HCT116 (cell line): ENCODE data around the gene MRPL42. TPM values are rescaled to one million over a fixed set of nuclear protein-coding genes. Genes with fewer than 3 reads are reported as not detected.

Source experiments
- ATAC-seq: fragments of 200-7000 bp; cut with Tn5 transposase; 2 replicates; pipeline ENCODE4 v1.9.1; 2020; ENCODE audit warnings: mild to moderate bottlenecking, moderate library complexity
- BruUV-seq: library from RNA; stranded (reverse); fragments of 400-500 nt; replicated peaks from 2 replicates; lab custom pipeline; 2021; lab: Mats Ljungman, UMichigan
- CTCF ChIA-PET: fragments of 300-600 bp; sonication (Branson Sonifier 250); formaldehyde crosslinking; loops from one replicate; lab custom pipeline; 2021; ENCODE audit warnings: antibody characterized with exemption; lab: Charles Lee
- POLR2A ChIA-PET: fragments of 300-600, 350-600 bp; sonication (Branson Sonifier 250); formaldehyde crosslinking; loops from one replicate; lab custom pipeline; 2021; ENCODE audit warnings: antibody characterized with exemption; lab: Charles Lee
- RAD21 ChIA-PET, 2 experiments: fragments of 300-600 bp; sonication (Branson Sonifier 250); formaldehyde crosslinking; loops; one replicate each; lab custom pipeline; 2023; ENCODE audit warnings: low total read pairs in 2 of 2; ENCODE audit not compliant: uncharacterized antibody in 2 of 2, unreplicated experiment in 2 of 2, low non-redundant PET in 1 of 2; lab: Charles Lee
- DNase-seq: peaks from one replicate; pipeline ENCODE4 v3.0.0-alpha.2; 2010; ENCODE audit warnings: low read depth, low spot score
- H2AFZ ChIP-seq: fragments of 200-600 bp; shearing (Covaris generic), sonication (generic); 2 replicates; pipeline ENCODE4 v1.6.1; 2017; ENCODE audit warnings: low read depth, mixed run types, mixed read lengths, antibody characterized with exemption, low read length; ENCODE audit not compliant: poor library complexity, severe bottlenecking
- H3K27ac ChIP-seq: 2 replicates; pipeline ENCODE4 v1.5.1; 2012; ENCODE audit warnings: low read depth, low read length
- H3K27me3 ChIP-seq: fragments of 200-600 bp; sonication (generic); 2 replicates; pipeline ENCODE4 v1.6.1; 2016; ENCODE audit warnings: mixed run types, low read length, mixed read lengths; ENCODE audit not compliant: insufficient read depth
- H3K36me3 ChIP-seq, 2 experiments: fragments of 200-500 bp in 1 of 2; fragments of 200-600 bp in 1 of 2; sonication (Bioruptor generic) in 1 of 2; sonication (generic) in 1 of 2; 2 replicates each; pipeline versions ENCODE4 v1.5.1 to v1.6.1; 2014 to 2016; ENCODE audit warnings: low read length in 2 of 2, inconsistent platforms in 1 of 2, mixed read lengths in 1 of 2, mixed run types in 1 of 2; ENCODE audit not compliant: insufficient read depth in 2 of 2, control insufficient read depth in 1 of 2
- H3K4me1 ChIP-seq, 2 experiments: fragments of 200-600 bp in 1 of 2; sonication (generic) in 1 of 2; 2 replicates each; pipeline versions ENCODE4 v1.5.1 to v1.6.1; 2012 to 2017; ENCODE audit warnings: low read length in 2 of 2, inconsistent platforms in 1 of 2, mild to moderate bottlenecking in 1 of 2, mixed read lengths in 1 of 2, mixed run types in 1 of 2, moderate library complexity in 1 of 2; ENCODE audit not compliant: insufficient read depth in 2 of 2, control insufficient read depth in 1 of 2
- H3K4me2 ChIP-seq: fragments of 200-600 bp; sonication (generic); 2 replicates; pipeline ENCODE4 v1.6.1; 2017; ENCODE audit warnings: mixed run types, low read length, mixed read lengths
- H3K4me3 ChIP-seq, 2 experiments: fragments of 200-600 bp in 1 of 2; sonication (generic) in 1 of 2; replicated peaks in 1 of 2; 2 replicates each; pipeline ENCODE4 v1.5.1; 2011 to 2016; ENCODE audit warnings: low read length in 2 of 2, control low read depth in 1 of 2, low read depth in 1 of 2, mild to moderate bottlenecking in 1 of 2, mixed read lengths in 1 of 2, mixed run types in 1 of 2
- H3K79me2 ChIP-seq: fragments of 200-600 bp; sonication (generic); 2 replicates; pipeline ENCODE4 v1.6.1; 2017; ENCODE audit warnings: mild to moderate bottlenecking, mixed run types, low read length, moderate library complexity, mixed read lengths; ENCODE audit not compliant: insufficient read depth
- H3K9ac ChIP-seq: fragments of 200-600 bp; sonication (generic); 2 replicates; pipeline ENCODE4 v1.6.1; 2016; ENCODE audit warnings: low read length, mixed read lengths
- H3K9me2 ChIP-seq: fragments of 200-600 bp; sonication (generic), shearing (Covaris generic); 2 replicates; pipeline ENCODE4 v1.6.1; 2017; ENCODE audit warnings: mixed run types, mild to moderate bottlenecking, moderate library complexity; ENCODE audit not compliant: insufficient read depth
- H3K9me3 ChIP-seq, 2 experiments: fragments of 200-500 bp in 1 of 2; fragments of 200-600 bp in 1 of 2; sonication (Bioruptor generic) in 1 of 2; sonication (generic) in 1 of 2; 2 replicates each; pipeline ENCODE4 v1.6.1; 2014 to 2017; ENCODE audit warnings: low read length in 2 of 2, mixed read lengths in 2 of 2, inconsistent platforms in 1 of 2, low read depth in 1 of 2, mild to moderate bottlenecking in 1 of 2, mixed run types in 1 of 2, moderate library complexity in 1 of 2; ENCODE audit not compliant: control insufficient read depth in 1 of 2, insufficient read depth in 1 of 2
- H4K20me1 ChIP-seq: fragments of 200-600 bp; sonication (generic), shearing (Covaris generic); 2 replicates; pipeline ENCODE4 v1.6.1; 2017; ENCODE audit warnings: mixed run types, mild to moderate bottlenecking, moderate library complexity; ENCODE audit not compliant: insufficient read depth
- CBX3 ChIP-seq: IDR thresholded peaks from 2 replicates; pipeline ENCODE4 v1.6.1; 2012; ENCODE audit warnings: low read depth
- EGR1 ChIP-seq: IDR thresholded peaks from 2 replicates; pipeline ENCODE4 v1.6.1; 2012; ENCODE audit warnings: low read depth
- ELF1 ChIP-seq: IDR thresholded peaks from 2 replicates; pipeline ENCODE4 v1.6.1; 2012; ENCODE audit warnings: low read depth, borderline replicate concordance
- EZH2 ChIP-seq: fragments of 200-600 bp; sonication (generic); IDR thresholded peaks from 2 replicates; pipeline ENCODE4 v1.6.1; 2017; ENCODE audit warnings: antibody characterized with exemption, mixed run types
- EZH2phosphoT487 ChIP-seq: fragments of 200-600 bp; IDR thresholded peaks from 2 replicates; pipeline ENCODE4 v1.6.1; 2018; ENCODE audit warnings: antibody characterized with exemption, borderline replicate concordance
- JUND ChIP-seq: IDR thresholded peaks from 2 replicates; pipeline ENCODE4 v1.6.1; 2012
- POLR2A ChIP-seq: IDR thresholded peaks from 2 replicates; pipeline ENCODE4 v1.7.0; 2011; ENCODE audit warnings: borderline replicate concordance; ENCODE audit not compliant: insufficient read depth, insufficient read length; ENCODE audit errors: extremely low read depth
- SP1 ChIP-seq: IDR thresholded peaks from 2 replicates; pipeline ENCODE4 v1.6.1; 2012; ENCODE audit warnings: low read depth
- YY1 ChIP-seq: IDR thresholded peaks from 2 replicates; pipeline ENCODE4 v1.6.1; 2011; ENCODE audit warnings: low read length, low read depth, moderate library complexity, mild to moderate bottlenecking; ENCODE audit not compliant: insufficient replicate concordance; ENCODE audit errors: extremely low read depth
- ZFX ChIP-seq: fragments of 450-650 bp; IDR thresholded peaks from 2 replicates; pipeline ENCODE4 v1.6.1; 2017
- ZNF274 ChIP-seq: fragments of 200-500 bp; sonication (Bioruptor generic); IDR thresholded peaks from 2 replicates; pipeline ENCODE4 v1.6.1; 2014; ENCODE audit warnings: mild to moderate bottlenecking, low read depth, low read length, inconsistent platforms
- intact Hi-C: fragments of 100-400 bp; cut with micrococcal nuclease; formaldehyde crosslinking; loops from 2 replicates; pipeline ENCODE4 v1.10.0; 2022
- total RNA-seq: library from RNA; stranded (reverse); gene quantifications from one replicate; pipeline ENCODE4 v1.2.1, GENCODE V29; 2021; ENCODE audit not compliant: unreplicated experiment
- TF ChIP-seq, protein P1 (sequence below): IDR thresholded peaks from 2 replicates; pipeline ENCODE4 v1.6.1; 2012
- TF ChIP-seq, protein P2 (sequence below), 3 experiments: fragments of 200-600 bp in 1 of 3; sonication (generic) in 1 of 3; IDR thresholded peaks in 2 of 3; conservative IDR thresholded peaks in 1 of 3; 2 replicates each; pipeline ENCODE4 v1.5.1; 2012 to 2017; ENCODE audit warnings: low read depth in 2 of 3, low read length in 2 of 3, antibody characterized with exemption in 1 of 3, borderline replicate concordance in 1 of 3, control low read depth in 1 of 3, mild to moderate bottlenecking in 1 of 3, mixed read lengths in 1 of 3, mixed run types in 1 of 3, moderate library complexity in 1 of 3; ENCODE audit not compliant: insufficient read depth in 1 of 3
- TF ChIP-seq, protein P3 (sequence below): IDR thresholded peaks from 2 replicates; pipeline ENCODE4 v1.6.1; 2011; ENCODE audit warnings: mild to moderate bottlenecking, low read length, moderate library complexity; ENCODE audit not compliant: insufficient replicate concordance; ENCODE audit errors: extremely low read depth

The MRPL42 gene
- total RNA-seq, 1 experiment from 2014 or later, result 120 TPM

DNA sequence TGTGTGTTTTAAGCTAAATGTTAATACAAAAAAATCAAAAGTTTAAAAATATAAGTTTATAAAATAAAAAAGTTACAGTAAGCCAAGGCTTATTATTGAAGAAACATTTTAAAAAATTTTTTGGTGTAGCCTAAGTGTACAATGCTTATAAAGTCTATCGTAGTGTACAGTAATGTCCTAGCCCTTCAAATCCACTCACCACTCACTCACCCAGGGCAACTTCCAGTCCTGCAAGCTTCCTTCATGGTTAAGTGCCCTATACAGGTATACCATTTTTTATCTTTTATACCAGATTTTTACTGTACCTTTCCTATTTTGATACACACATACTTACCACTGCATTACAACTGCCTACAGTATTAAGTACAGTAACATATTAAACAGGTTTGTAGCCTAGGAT is 37.5 kb upstream of the MRPL42 start:
- peaks cover 0 to 2% of the 10 kb centered on the region in 2 experiments; a peak in 3 of 4 replicates for H3K4me1 ChIP-seq
- no peak overlapping the region for H3K27ac ChIP-seq
- no peak overlapping the region for H3K4me2 ChIP-seq
- no peaks in the 10 kb centered on the region for H3K27me3 ChIP-seq
- ChIA-PET CTCF (interaction anchor here (0.9 to 1.0 kb wide), 2 partner anchors 10 to 442 kb away, joined by 3 read pairs; no protein-coding TSS in a partner anchor), POLR2A (interaction anchor here (1.0 kb wide), 1 partner anchor 12 kb away, joined by 3 read pairs; the partner anchor contains the start of gene UBE2N), RAD21 (interaction anchor here in 1 of 2 experiments (0.7 kb wide), 1 partner anchor 8 kb away, joined by 3 read pairs; no protein-coding TSS in a partner anchor)
- no peaks in the 10 kb centered on the region for H3K36me3 ChIP-seq
- ATAC-seq, result no peak
- H3K9me2 ChIP-seq, result no peaks in the 10 kb centered on the region
- BruUV-seq, result no TSS peak
- no peak overlapping the region for H3K4me3 ChIP-seq
- peaks cover 41% of the 10 kb centered on the region; the same call in 1 of the 2 replicates for H4K20me1 ChIP-seq
- no peak overlapping the region for H3K9ac ChIP-seq
- TF ChIP-seq CBX3 (no peak), POLR2A (no peak), JUND (no peak), ZNF274 (no peak), EZH2phosphoT487 (no peak), ELF1 (no peak), EZH2 (no peak), EGR1 (no peak), YY1 (no peak), ZFX (no peak)
- TF ChIP-seq, protein P1, sequence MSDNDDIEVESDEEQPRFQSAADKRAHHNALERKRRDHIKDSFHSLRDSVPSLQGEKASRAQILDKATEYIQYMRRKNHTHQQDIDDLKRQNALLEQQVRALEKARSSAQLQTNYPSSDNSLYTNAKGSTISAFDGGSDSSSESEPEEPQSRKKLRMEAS, result no peak
- intact Hi-C loops, result no loop called here
- DNase-seq, result no peak
- no peak overlapping the region for H2AFZ ChIP-seq
- peaks cover 100% of the 10 kb centered on the region for H3K79me2 ChIP-seq
- H3K9me3 ChIP-seq, result no peaks in the 10 kb centered on the region

DNA sequence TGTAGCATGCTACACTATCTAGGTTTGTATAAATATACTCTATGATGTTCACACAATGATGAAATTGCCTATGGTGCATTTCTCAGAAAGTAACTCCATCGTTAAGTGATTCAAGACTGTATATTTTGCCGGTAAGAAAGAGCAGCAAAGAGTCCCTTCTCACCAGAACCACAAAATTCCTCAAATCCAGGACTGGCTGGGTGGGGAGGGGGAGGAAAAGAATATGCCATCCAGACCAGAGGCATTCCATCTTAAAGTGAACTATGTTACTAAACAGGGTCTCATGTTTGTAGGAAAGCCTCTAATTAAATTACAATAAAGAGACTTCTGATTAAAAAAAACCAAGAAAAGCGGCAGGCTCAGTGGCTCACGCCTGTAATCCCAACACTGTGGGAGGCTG is 37.0 kb upstream of the MRPL42 start:
- H3K36me3 ChIP-seq, result no peaks in the 10 kb centered on the region
- ChIA-PET RAD21 (no interaction called here), CTCF (interaction anchor here (1.0 kb wide), 1 partner anchor 10 kb away, joined by 3 read pairs; no protein-coding TSS in a partner anchor), POLR2A (interaction anchor here (1.0 kb wide), 1 partner anchor 12 kb away, joined by 3 read pairs; the partner anchor contains the start of gene UBE2N)
- peaks cover 100% of the 10 kb centered on the region for H3K79me2 ChIP-seq
- ATAC-seq (no peak), DNase-seq (no peak)
- peaks cover under 1 to 2% of the 10 kb centered on the region in 2 experiments; a peak in 3 of 4 replicates for H3K4me1 ChIP-seq
- peaks cover 37% of the 10 kb centered on the region; the same call in 1 of the 2 replicates for H4K20me1 ChIP-seq
- no peaks in the 10 kb centered on the region for H3K9me3 ChIP-seq
- intact Hi-C loops, result no loop called here
- BruUV-seq, result no TSS peak
- no peak overlapping the region for H3K27ac ChIP-seq
- no peak overlapping the region for H3K9ac ChIP-seq
- H3K4me3 ChIP-seq, result no peak overlapping the region
- H3K9me2 ChIP-seq, result no peaks in the 10 kb centered on the region
- no peak overlapping the region for H2AFZ ChIP-seq
- no peaks in the 10 kb centered on the region for H3K27me3 ChIP-seq
- no peak overlapping the region for H3K4me2 ChIP-seq
- TF ChIP-seq, protein P2, sequence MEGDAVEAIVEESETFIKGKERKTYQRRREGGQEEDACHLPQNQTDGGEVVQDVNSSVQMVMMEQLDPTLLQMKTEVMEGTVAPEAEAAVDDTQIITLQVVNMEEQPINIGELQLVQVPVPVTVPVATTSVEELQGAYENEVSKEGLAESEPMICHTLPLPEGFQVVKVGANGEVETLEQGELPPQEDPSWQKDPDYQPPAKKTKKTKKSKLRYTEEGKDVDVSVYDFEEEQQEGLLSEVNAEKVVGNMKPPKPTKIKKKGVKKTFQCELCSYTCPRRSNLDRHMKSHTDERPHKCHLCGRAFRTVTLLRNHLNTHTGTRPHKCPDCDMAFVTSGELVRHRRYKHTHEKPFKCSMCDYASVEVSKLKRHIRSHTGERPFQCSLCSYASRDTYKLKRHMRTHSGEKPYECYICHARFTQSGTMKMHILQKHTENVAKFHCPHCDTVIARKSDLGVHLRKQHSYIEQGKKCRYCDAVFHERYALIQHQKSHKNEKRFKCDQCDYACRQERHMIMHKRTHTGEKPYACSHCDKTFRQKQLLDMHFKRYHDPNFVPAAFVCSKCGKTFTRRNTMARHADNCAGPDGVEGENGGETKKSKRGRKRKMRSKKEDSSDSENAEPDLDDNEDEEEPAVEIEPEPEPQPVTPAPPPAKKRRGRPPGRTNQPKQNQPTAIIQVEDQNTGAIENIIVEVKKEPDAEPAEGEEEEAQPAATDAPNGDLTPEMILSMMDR (IDR thresholded peaks at IDR 0.05 in 2 of 3, conservative IDR thresholded peaks at IDR 0.05 in 1 of 3; ENCODE audit: borderline replicate concordance in 1 of 3, insufficient read depth in 1 of 3, low read depth in 2 of 3, low read length in 2 of 3), result no peak
- TF ChIP-seq, protein P3, sequence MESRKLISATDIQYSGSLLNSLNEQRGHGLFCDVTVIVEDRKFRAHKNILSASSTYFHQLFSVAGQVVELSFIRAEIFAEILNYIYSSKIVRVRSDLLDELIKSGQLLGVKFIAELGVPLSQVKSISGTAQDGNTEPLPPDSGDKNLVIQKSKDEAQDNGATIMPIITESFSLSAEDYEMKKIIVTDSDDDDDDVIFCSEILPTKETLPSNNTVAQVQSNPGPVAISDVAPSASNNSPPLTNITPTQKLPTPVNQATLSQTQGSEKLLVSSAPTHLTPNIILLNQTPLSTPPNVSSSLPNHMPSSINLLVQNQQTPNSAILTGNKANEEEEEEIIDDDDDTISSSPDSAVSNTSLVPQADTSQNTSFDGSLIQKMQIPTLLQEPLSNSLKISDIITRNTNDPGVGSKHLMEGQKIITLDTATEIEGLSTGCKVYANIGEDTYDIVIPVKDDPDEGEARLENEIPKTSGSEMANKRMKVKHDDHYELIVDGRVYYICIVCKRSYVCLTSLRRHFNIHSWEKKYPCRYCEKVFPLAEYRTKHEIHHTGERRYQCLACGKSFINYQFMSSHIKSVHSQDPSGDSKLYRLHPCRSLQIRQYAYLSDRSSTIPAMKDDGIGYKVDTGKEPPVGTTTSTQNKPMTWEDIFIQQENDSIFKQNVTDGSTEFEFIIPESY, result no peak
- TF ChIP-seq SP1 (no peak), ZNF274 (no peak), JUND (no peak), EZH2 (no peak)
